ENCODE measurements around the gene HLA-DOA.
A peak's percentile ranks its signal among the peaks of the same experiment; 100 is the strongest.

Gene HLA-DOA

DNA sequence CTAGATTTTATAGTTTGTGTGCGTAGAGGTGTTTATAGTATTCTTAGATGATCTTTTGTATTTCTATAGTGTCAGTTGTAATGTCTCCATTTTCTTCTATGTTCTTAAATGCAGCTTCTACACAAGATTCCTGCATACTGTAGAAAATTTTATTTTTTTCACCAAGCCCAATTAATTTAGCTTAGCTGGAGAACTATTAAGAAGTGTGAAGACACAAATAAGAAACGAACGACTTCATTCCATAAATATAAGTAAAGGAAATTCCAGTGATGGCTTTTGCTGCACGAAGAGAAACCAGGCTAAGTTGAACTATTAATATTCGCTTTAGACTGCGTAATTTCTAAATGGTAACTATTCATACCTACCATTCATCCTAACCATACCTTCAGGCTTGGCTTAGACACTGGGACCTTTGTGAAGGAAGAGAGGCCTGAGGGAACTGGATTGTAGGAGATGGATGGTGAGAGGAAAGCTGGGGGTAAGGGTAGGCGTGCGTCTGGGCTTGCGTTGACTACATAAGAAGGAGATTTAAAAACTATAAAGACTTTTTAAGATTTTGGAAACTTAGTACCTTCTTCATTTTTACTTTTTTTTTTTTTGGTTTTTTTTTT, 15.9 kb downstream of the HLA-DOA start:
- no peak for DNase-seq (ENCODE audit: low read depth, low spot score)
- TF ChIP-seq, protein P1, sequence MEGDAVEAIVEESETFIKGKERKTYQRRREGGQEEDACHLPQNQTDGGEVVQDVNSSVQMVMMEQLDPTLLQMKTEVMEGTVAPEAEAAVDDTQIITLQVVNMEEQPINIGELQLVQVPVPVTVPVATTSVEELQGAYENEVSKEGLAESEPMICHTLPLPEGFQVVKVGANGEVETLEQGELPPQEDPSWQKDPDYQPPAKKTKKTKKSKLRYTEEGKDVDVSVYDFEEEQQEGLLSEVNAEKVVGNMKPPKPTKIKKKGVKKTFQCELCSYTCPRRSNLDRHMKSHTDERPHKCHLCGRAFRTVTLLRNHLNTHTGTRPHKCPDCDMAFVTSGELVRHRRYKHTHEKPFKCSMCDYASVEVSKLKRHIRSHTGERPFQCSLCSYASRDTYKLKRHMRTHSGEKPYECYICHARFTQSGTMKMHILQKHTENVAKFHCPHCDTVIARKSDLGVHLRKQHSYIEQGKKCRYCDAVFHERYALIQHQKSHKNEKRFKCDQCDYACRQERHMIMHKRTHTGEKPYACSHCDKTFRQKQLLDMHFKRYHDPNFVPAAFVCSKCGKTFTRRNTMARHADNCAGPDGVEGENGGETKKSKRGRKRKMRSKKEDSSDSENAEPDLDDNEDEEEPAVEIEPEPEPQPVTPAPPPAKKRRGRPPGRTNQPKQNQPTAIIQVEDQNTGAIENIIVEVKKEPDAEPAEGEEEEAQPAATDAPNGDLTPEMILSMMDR (IDR thresholded peaks at IDR 0.05; ENCODE audit: low read depth, low read length), result no peak
- no peak overlapping the region for H3K4me3 ChIP-seq (ENCODE audit: low read depth, low read length)
- in situ Hi-C loops (cut with HindIII; ENCODE audit: low sequenced_read_pairs), result no loop called here

DNA sequence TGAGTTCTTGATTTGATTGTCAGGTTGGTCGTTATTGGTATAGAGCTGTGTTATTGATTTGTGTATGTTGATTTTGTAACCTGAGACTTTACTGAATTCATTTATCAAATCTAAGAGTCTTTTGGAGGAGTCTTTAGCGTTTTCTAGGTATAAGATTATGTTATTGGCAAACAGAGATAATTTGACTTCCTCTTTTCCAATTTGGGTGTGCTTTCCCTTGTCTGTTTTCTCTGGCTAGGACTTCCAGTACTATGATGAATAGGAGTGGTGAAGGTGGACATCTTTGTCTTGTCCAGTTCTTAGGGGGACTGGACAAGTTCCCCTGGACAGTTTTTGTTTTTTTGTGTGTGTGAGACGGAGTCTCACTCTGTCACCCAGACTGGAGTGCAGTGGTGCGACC, 17.4 kb downstream of the HLA-DOA start:
- no peak overlapping the region for H3K4me3 ChIP-seq (ENCODE audit: low read depth, low read length)
- no peak for DNase-seq (ENCODE audit: low read depth, low spot score)
- in situ Hi-C loops (cut with HindIII; ENCODE audit: low sequenced_read_pairs), result no loop called here
- TF ChIP-seq, protein P1 (IDR thresholded peaks at IDR 0.05; ENCODE audit: low read depth, low read length), result no peak

DNA sequence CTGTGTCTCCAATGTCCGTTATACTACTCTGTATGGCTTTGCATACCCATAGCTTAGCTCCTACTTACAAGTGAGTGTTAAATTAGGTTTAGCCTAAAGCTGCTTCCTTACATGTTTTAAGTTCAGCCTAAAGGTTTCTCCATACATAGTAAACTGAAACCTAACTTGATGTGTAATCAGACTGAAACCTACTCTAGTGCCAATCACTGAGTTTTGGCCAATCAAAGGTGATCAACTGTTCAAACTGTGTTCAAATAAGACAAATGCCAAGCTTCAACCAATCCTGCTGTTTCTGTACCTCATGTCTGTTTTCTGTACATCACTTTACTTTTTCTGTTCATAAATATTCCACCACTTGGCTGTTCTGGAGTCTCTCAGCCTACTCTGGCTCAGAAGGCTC, 20.0 kb downstream of the HLA-DOA start:
- H3K4me3 ChIP-seq (ENCODE audit: low read depth, low read length), result no peak overlapping the region
- TF ChIP-seq, protein P1 (IDR thresholded peaks at IDR 0.05; ENCODE audit: low read depth, low read length), result no peak
- DNase-seq (ENCODE audit: low read depth, low spot score), result no peak
- in situ Hi-C loops (cut with HindIII; ENCODE audit: low sequenced_read_pairs), result no loop called here

DNA sequence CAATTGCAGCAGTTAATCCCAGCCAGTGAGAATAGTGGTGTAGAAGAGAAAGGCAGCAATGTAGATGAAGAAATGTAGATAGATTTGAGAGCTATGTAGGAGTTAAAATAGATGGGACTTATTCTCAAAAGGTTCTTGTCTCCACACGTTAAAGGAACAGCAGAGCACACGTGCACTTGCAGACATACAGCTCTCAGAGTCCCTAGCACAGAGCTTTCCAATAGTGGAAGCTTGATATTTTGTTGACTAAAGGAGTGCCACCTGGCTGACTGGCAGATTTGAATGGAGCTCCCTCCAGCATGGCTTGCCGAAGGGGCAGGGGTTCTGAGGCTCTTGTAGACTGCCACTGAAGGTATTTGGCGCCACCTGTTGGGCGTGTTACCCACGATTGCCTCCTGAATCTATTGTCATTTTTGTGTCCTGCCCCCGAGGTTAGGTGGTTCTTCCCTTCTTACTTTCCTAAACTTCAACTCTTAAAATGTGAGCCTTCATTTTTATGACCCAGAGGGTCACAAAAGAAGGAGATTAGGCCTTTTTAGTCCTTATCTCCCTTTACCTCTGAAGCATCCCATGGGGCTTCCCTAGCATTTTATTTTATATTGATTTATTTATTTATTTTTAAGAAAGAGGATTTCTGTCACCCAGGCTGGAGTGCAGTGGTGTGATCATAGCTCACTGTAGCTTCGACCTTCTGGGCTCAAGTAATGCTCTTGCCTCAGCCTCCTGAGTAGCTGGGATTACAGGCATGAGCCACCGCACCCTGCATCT, 24.6 kb downstream of the HLA-DOA start:
- in situ Hi-C loops (cut with HindIII; ENCODE audit: low sequenced_read_pairs), result no loop called here
- TF ChIP-seq, protein P1 (IDR thresholded peaks at IDR 0.05; ENCODE audit: low read depth, low read length), result peak; percentile 83
- peak; percentile 82 for DNase-seq (ENCODE audit: low read depth, low spot score)
- no peak overlapping the region for H3K4me3 ChIP-seq (ENCODE audit: low read depth, low read length)

DNA sequence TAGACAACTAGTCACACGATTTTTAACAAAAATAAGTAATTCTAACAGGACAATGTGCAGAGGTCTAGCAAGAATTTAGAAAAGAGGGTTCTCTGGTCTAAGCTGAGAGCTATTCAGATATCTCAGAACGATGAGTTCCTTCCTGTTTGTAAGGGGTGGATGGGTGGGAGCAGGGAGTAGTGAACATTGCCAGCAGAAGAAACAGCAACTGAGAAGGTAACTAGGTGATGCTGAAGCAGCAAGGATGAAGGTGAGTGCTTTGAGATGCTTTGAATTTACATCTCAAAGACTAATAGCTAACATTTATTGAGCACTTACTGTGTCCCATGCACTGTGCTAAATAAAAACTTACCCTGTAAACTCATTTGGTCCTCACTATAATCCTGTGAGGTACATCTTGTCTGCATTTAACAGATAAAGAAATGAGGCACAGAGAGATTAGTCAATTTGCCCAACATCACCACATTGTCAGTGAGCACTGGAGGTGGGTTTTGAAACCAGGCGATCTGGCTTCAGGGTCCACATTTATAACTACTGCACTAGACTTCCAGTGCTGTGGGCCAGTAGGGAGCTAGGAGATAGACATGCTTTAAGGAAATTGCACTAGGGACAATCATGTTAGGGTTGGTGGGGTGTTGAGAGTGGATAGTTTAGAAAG, 25.3 kb downstream of the HLA-DOA start:
- H3K4me3 ChIP-seq (ENCODE audit: low read depth, low read length), result no peak overlapping the region
- DNase-seq (ENCODE audit: low read depth, low spot score), result no peak
- in situ Hi-C loops (cut with HindIII; ENCODE audit: low sequenced_read_pairs), result no loop called here
- TF ChIP-seq, protein P1 (IDR thresholded peaks at IDR 0.05; ENCODE audit: low read depth, low read length), result no peak

DNA sequence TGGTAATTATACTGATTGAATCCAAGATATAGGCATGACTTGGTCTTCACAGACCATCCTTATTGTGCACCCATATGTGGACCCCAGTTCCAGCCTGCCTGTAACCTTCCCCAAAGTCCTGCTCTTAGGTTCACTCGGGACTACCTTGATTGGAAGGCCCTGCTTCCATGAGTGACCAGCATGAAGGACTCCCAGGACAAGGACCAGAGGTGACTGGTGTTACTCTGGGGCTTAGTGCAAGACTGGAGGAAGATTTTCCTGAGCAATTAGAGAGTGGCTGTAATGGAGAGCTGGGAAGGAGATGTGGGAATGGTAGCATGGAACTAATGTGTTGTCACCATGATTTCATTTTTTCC, 25.9 kb downstream of the HLA-DOA start:
- no peak overlapping the region for H3K4me3 ChIP-seq (ENCODE audit: low read depth, low read length)
- in situ Hi-C loops (cut with HindIII; ENCODE audit: low sequenced_read_pairs), result no loop called here
- TF ChIP-seq, protein P1 (IDR thresholded peaks at IDR 0.05; ENCODE audit: low read depth, low read length), result no peak
- no peak for DNase-seq (ENCODE audit: low read depth, low spot score)

All from astrocyte of the spinal cord (primary cell).